ENCODE results near the gene LRRC10. TPM values are rescaled to one million over a fixed set of nuclear protein-coding genes. Genes with fewer than 3 reads are reported as not detected.

Gene LRRC10
- total RNA-seq, 1 experiment from 2014 or later: not detected

DNA sequence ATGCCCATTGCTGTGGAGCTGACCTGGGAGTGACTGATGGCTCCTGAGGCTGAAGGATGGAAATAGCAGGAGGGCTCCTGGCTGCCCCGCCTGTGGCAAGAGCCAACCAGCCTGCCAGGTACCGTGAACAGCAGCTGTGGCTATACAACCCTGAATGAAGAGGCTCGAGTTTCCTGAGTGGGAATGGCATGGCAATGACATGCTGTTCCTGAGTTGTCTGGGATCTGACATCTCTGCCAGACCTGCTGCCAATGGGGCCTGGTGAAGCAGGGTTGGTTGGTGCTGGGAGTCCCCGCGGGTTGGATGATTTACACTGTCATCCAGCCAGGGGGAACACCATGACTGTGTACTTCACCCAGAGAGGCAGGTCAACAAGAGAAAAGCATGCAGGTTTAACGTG lies 31.8 kb upstream of the LRRC10 start:
- Mint-ChIP-seq H3K27ac (ENCODE audit: low read depth, unreplicated experiment) (no peak overlapping the region), H3K27me3 (ENCODE audit: insufficient read depth, unreplicated experiment) (no peaks in the 10 kb centered on the region), H3K9me3 (ENCODE audit: unreplicated experiment) (no peaks in the 10 kb centered on the region), H3K36me3 (ENCODE audit: insufficient read depth, unreplicated experiment) (no peaks in the 10 kb centered on the region), H3K4me3 (ENCODE audit: unreplicated experiment) (no peak overlapping the region), H3K4me1 (ENCODE audit: insufficient read depth, unreplicated experiment) (no peaks in the 10 kb centered on the region)
- BruUV-seq (replicated peaks): no TSS peak
- ChIA-PET POLR2A (no interaction called here), CTCF (interaction anchor here (4.5 kb wide), 1 partner anchor 8 kb away, joined by 54 read pairs; no protein-coding TSS in a partner anchor)
- intact Hi-C loops (cut with micrococcal nuclease): no loop called here
- TF ChIP-seq, protein P1, sequence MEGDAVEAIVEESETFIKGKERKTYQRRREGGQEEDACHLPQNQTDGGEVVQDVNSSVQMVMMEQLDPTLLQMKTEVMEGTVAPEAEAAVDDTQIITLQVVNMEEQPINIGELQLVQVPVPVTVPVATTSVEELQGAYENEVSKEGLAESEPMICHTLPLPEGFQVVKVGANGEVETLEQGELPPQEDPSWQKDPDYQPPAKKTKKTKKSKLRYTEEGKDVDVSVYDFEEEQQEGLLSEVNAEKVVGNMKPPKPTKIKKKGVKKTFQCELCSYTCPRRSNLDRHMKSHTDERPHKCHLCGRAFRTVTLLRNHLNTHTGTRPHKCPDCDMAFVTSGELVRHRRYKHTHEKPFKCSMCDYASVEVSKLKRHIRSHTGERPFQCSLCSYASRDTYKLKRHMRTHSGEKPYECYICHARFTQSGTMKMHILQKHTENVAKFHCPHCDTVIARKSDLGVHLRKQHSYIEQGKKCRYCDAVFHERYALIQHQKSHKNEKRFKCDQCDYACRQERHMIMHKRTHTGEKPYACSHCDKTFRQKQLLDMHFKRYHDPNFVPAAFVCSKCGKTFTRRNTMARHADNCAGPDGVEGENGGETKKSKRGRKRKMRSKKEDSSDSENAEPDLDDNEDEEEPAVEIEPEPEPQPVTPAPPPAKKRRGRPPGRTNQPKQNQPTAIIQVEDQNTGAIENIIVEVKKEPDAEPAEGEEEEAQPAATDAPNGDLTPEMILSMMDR (IDR thresholded peaks at IDR 0.05; ENCODE audit: unreplicated experiment): no peak
- DNase-seq (ENCODE audit: unreplicated experiment): no peak

DNA sequence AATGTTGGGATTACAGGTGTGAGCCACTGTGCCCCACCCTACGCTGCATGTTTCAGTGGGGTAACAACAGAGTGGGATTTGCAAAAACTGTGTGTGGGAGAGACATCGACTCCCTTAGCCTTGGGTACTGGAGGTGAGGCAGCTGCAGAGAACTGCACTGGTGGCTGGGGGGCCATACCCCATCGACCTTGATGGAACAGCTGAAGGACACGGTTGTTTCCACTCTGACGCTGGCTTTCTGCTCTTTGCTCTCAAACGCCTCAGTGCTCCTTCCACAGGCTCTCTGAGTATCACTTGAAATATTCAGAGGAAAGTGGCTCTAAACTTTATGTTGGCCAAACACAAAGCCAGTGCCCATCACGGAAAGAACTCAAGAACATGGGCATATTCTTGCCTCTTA lies 30.8 kb upstream of the LRRC10 start:
- H3K4me3 Mint-ChIP-seq (ENCODE audit: unreplicated experiment): no peak overlapping the region
- ChIA-PET CTCF (interaction anchor here (0.5 to 4.5 kb wide), 3 partner anchors 9 to 240 kb away, joined by 3 to 54 read pairs (median 3); no protein-coding TSS in a partner anchor), POLR2A (no interaction called here)
- TF ChIP-seq, protein P1 (IDR thresholded peaks at IDR 0.05; ENCODE audit: unreplicated experiment): no peak
- intact Hi-C loops (cut with micrococcal nuclease): no loop called here
- no peaks in the 10 kb centered on the region for H3K4me1 Mint-ChIP-seq (ENCODE audit: insufficient read depth, unreplicated experiment)
- DNase-seq (ENCODE audit: unreplicated experiment): no peak
- no peak overlapping the region for H3K27ac Mint-ChIP-seq (ENCODE audit: low read depth, unreplicated experiment)
- H3K9me3 Mint-ChIP-seq (ENCODE audit: unreplicated experiment): no peaks in the 10 kb centered on the region
- no peaks in the 10 kb centered on the region for H3K27me3 Mint-ChIP-seq (ENCODE audit: insufficient read depth, unreplicated experiment)
- H3K36me3 Mint-ChIP-seq (ENCODE audit: insufficient read depth, unreplicated experiment): no peaks in the 10 kb centered on the region
- no TSS peak for BruUV-seq (replicated peaks)

DNA sequence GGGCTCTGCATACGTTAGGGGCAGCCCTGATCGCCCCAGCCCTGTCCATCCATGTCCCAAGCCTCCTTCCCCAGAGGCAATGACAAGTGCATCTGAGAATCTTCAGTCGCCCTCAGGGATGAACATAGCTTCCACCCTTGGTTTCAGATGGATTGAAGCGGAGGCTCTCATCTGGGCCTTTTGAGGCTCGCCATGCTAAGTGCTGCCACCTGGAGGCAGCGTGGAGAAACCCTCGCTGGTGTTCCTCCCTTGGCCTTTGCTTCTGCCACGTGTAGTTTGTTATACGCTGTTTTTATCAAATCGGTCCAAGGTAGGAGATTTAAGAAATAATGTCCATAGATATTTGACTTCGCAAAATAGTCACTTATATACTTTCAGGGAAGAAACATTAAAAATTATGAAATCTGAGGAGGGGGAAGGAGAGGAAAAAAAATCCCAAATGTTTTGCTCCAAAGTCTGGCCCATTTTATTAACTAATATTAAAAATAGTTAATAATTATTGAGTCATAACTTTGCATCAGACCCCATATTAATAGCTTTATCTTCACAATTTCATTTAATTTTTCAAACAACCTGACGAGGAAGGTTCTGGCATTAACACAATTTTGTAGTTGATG lies 28.8 kb upstream of the LRRC10 start:
- H3K36me3 Mint-ChIP-seq (ENCODE audit: insufficient read depth, unreplicated experiment): no peaks in the 10 kb centered on the region
- H3K4me1 Mint-ChIP-seq (ENCODE audit: insufficient read depth, unreplicated experiment): no peaks in the 10 kb centered on the region
- H3K4me3 Mint-ChIP-seq (ENCODE audit: unreplicated experiment): no peak overlapping the region
- BruUV-seq (replicated peaks): no TSS peak
- H3K27ac Mint-ChIP-seq (ENCODE audit: low read depth, unreplicated experiment): no peak overlapping the region
- H3K9me3 Mint-ChIP-seq (ENCODE audit: unreplicated experiment): no peaks in the 10 kb centered on the region
- TF ChIP-seq, protein P1 (IDR thresholded peaks at IDR 0.05; ENCODE audit: unreplicated experiment): peak; percentile 62
- DNase-seq (ENCODE audit: unreplicated experiment): peak; percentile 72
- intact Hi-C loops (cut with micrococcal nuclease): loop anchor here (1.0 to 10.0 kb wide), 5 partner anchors 69 to 485 kb away; partner anchors contain the start of gene YEATS4
- POLR2A ChIA-PET: interaction anchor here (1.4 kb wide), 2 partner anchors 9 to 33 kb away, joined by 3 read pairs; no protein-coding TSS in a partner anchor
- no peaks in the 10 kb centered on the region for H3K27me3 Mint-ChIP-seq (ENCODE audit: insufficient read depth, unreplicated experiment)
- CTCF ChIA-PET: interaction anchor here (0.6 to 4.5 kb wide), 34 partner anchors 9 to 1649 kb away, joined by 3 to 54 read pairs (median 4); partner anchors contain the start of genes LRRC10 and LYZ

DNA sequence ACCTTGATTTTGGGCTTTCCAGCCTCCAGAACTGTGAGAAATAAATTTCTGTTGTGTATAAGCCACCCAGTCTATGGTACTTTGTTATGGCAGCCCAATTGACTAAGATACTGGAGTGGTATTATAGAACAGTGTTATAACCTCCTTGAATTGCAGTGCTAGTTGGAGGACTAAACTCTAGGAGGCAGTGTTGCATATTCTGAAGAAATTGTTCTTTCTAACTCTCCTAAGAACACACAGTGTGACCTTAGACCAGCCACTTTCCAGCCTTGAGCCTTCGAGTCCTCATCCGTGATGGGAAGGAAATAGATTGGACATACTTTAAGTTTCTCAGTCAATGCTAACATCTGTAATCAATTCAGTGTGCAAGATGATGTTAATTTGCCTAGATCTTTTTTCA lies 22.4 kb upstream of the LRRC10 start:
- POLR2A ChIA-PET: no interaction called here
- CTCF ChIA-PET: interaction anchor here (1.0 to 1.1 kb wide), 2 partner anchors 13 to 22 kb away, joined by 3 to 4 read pairs; no protein-coding TSS in a partner anchor
- peak; percentile 4 for DNase-seq (ENCODE audit: unreplicated experiment)
- TF ChIP-seq, protein P1 (IDR thresholded peaks at IDR 0.05; ENCODE audit: unreplicated experiment): peak; percentile 13
- BruUV-seq (replicated peaks): no TSS peak
- Mint-ChIP-seq H3K4me3 (ENCODE audit: unreplicated experiment) (no peak overlapping the region), H3K9me3 (ENCODE audit: unreplicated experiment) (no peaks in the 10 kb centered on the region), H3K4me1 (ENCODE audit: insufficient read depth, unreplicated experiment) (no peaks in the 10 kb centered on the region), H3K36me3 (ENCODE audit: insufficient read depth, unreplicated experiment) (no peaks in the 10 kb centered on the region), H3K27me3 (ENCODE audit: insufficient read depth, unreplicated experiment) (no peaks in the 10 kb centered on the region), H3K27ac (ENCODE audit: low read depth, unreplicated experiment) (no peak overlapping the region)
- intact Hi-C loops (cut with micrococcal nuclease): loop anchor here (10.0 kb wide), 2 partner anchors 278 to 478 kb away; partner anchors contain the start of gene YEATS4
